22Rv1 (cell line): ENCODE measurements around the gene ABLIM2.

Source experiments
- H3K27ac ChIP-seq: fragments of 450-650 bp; 2 replicates; pipeline ENCODE4 v1.5.1; 2017
- CTCF ChIP-seq: fragments of 450-650 bp; IDR thresholded peaks from 2 replicates; pipeline ENCODE4 v1.5.1; 2017; ENCODE audit warnings: mild to moderate bottlenecking
- ZFX ChIP-seq: fragments of 450-650 bp; IDR thresholded peaks from 2 replicates; pipeline ENCODE4 v1.6.1; 2017; ENCODE audit warnings: antibody characterized with exemption, borderline replicate concordance

The ABLIM2 gene

DNA sequence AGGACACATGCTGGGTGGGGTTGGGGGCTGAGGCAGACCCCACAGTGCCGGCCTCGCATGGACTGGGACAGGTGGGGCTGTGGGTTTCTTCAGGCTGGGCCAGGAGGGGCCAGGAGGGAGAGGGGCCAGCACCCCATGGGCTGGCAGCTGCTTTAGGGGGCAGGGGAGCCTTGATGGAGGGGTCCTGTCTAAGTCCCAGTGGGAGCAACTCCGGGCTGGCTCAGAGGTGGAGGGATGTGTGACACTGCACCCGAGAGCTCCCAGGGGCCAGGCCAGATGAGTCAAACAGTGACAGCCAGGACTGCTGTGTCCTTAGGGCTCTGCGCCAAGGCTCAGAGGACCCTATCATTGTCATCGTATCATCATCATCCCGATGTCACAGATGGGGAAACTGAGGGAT is 4.4 kb upstream of the ABLIM2 start:
- no peak for TF ChIP-seq CTCF
- no peak for TF ChIP-seq ZFX
- no peak overlapping the region for H3K27ac ChIP-seq

DNA sequence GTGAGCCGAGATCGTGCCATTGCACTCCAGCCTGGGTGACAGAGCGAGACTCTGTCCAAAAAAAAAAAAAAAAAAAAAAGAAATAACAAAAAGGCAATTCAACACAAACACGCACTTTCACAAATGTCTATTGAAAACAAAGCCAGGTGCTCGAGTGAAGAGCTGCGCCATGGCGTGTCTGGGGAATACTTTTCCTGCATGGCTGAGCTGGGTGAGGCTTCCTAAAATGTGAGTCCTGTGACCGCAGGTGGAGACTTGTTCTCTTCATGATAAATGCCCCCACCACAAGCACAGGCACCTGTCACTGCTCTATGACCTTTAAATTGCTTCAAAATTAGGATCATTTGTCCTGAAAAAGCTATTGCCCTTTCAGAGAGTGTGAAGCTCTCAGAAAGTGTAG is 4.0 kb upstream of the ABLIM2 start:
- TF ChIP-seq ZFX (no peak), CTCF (no peak)
- no peak overlapping the region for H3K27ac ChIP-seq

GRCh38 chr4:8160572-8160971 is 2.0 kb upstream of the ABLIM2 start:
- TF ChIP-seq ZFX, result no peak
- TF ChIP-seq CTCF, result no peak
- H3K27ac ChIP-seq, result no peak overlapping the region

- no peak overlapping the region for H3K27ac ChIP-seq
- TF ChIP-seq ZFX (no peak), CTCF (no peak)
Observed at GRCh38 chr4:8160233-8160560, 1.6 kb upstream of the ABLIM2 start.

DNA sequence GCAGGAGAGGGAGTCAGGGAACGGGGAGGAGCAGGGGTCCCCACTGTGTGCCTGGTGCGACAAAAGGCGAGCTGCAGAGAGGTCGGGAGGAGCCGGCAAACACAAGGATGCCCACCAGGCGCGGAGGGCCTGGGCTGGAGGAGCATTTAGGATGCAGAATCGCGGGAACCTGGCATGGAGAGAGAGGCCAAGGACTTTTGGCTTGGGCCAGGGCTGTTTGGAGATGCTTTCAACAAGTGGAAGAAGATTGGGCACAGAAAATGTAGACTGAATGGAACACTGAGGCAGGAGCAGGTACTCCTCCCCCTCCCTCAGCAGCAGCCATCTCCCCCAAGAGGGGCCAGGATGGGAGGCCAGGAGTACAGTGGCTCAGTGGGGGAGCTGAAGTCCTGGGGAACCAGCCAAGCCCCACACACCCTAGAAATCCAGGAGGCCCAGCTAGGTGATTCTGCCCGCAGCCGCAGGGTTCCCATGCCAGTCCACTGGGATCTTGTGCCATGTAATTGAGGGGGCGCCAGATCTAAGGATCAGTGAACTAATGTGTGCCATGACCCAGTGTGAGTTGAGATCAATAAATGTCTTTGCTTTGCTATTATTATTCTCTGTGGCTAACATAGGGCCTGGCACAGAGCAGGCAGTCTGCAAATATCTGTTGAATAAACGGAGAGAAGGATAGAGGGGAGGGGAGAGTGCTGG is 1.1 kb upstream of the ABLIM2 start:
- TF ChIP-seq CTCF (no peak), ZFX (no peak)
- no peak overlapping the region for H3K27ac ChIP-seq

DNA sequence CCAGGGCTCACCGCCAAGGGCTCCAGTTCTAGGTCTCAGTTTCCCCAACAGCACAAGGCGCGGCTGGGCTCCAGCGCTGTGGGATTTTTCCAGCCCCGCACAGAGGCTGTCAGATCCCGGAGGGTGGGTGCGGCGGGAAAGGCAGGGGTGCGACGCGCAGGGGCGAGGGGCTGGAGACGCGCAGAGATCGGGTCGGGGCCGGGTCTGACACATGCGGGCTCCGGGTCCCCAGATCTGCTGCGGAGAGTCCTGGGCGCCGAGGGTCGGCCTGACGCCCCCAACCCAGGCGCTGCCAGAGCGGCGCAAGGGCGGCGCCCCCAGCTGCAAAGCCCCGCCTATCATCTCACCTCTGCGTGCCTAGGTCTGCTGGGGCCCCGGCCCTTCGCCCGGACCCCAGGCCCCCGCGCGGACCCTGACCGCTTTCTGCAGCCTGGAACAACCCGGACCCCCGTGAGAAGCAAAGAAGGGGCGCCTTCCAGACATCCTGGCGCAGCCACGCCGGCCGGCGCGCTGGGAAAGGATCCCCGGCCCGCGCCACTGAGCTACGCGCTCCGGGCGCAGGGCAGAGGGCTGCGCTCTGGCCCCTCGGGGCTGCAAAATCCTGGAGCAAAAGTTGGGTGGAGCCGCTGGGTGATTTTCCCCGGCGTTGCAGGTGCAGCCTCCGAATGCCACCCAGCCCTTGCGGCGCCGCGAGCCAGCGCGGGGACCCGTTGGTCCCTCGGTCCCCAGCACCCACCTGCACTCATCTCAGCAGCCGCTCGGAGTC is 486 bp downstream of the ABLIM2 start:
- H3K27ac ChIP-seq, result no peak overlapping the region
- TF ChIP-seq ZFX, result no peak
- TF ChIP-seq CTCF, result no peak

DNA sequence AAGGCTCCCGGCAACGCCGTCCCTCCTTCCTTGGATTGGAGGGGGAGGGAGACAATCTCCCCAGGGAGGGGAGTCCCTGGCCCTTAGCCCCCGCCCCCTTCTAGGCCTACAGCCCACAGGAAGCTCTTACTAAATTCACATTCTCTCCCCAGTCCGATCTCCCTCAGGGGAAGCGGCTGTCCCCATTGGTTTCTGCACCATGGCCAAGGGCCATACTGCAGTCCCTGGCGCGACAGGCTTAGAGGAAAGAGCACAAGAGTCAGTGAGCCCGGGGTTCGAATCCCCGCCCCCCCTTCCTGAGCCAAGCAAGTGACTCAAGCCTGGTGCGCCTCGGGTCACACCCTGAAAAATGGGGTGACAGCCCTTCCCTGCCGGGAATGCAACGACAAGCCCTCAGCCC is 1.1 kb downstream of the ABLIM2 start:
- TF ChIP-seq ZFX, result no peak
- no peak for TF ChIP-seq CTCF
- H3K27ac ChIP-seq, result no peak overlapping the region
